ENCODE data around the gene FOXP1.

Gene FOXP1

DNA sequence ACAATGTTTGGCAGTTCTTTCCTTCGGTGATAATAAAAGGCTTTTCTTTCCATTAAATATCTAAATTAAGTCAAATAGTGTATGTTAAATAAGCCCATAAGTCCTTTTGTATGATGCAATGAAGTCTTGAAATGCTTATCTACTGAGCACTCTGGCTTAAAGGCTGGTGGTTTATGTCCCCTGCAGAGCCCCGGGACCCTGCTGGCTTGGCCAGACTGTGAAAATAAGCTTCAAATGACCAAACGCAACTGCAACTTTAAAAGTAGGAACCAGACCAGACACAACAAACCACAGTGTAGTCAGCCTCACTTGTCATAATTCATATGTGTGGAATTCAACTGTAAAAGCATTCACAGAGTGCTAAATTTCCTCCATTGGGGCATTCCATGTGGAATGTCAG lies 72.5 kb downstream of the FOXP1 start:
- in situ Hi-C loops (cut with MboI; ENCODE audit: low sequenced_read_pairs): no loop called here

DNA sequence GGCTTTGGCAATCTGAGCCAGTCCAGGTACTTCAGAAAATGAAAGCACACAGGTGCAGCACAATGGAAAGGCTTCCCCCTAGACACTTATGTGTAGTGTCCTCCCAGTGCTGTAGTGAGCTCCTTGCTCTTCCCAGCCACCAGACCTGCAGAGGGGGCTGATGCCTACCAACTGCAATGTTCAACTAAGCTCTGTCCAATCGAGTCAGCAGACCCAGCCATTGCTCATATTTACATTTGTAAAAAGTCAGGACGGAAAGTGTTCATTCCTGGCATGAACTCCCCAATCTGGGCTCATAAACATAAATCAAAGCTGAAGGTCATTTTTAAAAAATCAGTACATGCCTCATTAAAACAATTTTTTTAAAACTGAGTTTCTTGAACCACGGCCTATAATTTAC lies 73.0 kb downstream of the FOXP1 start:
- in situ Hi-C loops (cut with MboI; ENCODE audit: low sequenced_read_pairs): no loop called here

DNA sequence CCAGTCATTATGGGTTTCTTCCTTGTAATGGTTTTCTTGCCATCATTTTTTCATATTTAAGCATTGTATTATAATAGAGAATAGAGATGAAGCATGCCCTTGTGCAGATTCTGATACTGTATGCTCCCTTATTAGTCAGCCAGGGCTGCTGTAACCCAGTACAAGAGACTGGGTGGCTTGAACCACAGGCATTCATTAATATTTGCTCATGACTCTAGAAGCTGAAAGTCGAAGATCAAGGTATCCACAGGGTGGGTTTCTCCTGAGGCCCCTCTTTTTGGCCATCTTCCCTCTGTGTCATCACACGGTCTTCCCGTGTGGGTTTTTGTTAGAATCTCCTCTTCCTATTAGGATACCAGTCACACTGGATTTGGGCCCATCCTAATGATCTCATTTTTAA lies 74.5 kb downstream of the FOXP1 start:
- in situ Hi-C loops (cut with MboI; ENCODE audit: low sequenced_read_pairs): no loop called here

DNA sequence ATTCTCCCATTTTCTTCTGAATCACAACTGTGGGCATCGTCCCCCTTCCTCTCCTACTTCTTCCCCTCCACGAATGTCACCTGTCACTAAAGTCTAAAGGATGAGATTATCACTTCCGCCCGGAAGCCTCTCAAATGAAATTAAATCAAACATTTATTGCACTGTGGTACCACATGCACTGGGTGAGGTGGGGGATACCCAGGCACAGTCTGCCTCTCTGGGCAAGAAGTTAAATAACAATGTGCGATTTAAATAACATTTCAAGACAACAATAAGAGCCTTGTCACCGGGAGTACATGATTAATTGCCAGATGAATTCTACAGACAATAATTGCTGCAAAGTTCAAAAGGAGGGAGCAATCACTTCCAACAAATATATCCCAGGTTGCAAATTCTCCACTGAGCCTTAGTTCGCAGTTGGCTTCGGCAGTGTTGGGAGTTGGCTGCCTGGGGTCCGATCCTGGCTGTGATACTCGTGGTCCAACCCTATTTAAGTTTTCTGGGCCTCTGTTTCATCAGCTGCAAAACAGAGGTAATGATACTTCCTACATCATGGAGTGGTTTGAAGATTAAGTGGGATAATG lies 77.7 kb downstream of the FOXP1 start:
- in situ Hi-C loops (cut with MboI; ENCODE audit: low sequenced_read_pairs): no loop called here

DNA sequence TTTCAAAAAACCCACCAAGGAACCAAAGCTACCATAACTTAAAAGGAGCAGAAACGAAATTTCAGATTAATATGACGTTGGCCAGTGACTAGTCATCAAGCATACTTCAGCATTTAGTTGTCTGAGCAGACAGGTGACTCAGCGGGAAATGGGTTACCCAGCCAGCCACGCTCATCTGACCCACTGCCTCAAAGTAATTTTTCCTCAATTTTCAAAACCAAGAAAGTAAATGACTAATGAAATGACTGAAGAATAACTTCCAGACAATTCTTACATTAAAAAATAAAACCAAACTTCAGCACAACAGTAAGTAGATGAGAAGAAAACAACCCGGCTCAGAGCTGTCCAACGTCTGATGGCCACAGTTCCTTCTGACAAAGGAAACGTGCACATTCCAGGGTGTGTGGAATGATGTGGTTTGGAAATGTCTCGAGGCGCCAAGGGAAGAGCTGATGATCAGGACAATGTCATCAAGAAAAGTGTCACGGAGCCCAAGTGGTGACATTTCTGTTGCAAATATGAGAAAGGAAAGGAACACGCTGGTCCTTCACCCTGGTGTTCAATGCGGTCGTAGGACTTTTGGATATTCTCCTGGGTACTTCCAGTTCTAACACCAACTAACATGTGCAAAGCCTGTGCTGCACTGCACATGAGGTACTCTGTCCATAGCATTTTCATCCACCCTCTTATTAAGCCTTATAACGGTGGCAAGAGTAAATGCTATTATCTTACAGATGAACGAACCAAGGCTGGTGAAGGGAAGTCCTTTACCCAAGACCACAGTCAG lies 79.1 kb downstream of the FOXP1 start:
- in situ Hi-C loops (cut with MboI; ENCODE audit: low sequenced_read_pairs): no loop called here

DNA sequence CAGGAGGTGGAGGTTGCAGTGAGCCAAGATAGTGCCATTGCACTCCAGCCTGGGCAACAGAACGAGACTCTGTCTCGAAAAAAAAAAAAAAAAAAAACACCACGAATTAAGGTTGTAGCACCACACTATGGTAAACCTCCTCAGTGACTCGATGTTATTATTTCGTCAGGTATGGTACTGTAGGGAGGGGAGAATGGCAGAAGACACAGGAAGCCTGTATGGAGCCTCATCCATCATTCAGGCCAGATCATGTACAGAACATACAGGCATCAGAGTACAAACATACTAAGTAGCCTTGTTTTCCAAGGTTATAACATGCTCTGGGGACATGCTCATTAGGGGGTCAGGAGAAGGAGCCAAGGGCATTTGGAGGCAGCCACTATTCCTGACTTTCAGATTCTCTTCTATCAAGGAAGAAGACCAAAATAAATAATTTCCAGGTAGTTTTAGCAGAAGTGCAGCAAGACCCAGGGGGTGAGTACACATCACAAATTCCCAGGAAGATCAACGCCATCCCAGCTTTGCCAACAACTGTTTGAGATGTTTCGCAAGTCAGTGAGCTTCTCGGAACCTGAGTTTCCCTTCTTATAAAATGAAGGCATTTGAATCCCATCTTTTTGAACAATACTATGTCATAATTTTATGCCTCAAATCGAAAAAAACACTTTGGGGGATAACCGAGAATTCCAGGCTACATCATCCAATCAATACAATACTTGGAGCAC lies 79.8 kb downstream of the FOXP1 start:
- in situ Hi-C loops (cut with MboI; ENCODE audit: low sequenced_read_pairs): no loop called here

DNA sequence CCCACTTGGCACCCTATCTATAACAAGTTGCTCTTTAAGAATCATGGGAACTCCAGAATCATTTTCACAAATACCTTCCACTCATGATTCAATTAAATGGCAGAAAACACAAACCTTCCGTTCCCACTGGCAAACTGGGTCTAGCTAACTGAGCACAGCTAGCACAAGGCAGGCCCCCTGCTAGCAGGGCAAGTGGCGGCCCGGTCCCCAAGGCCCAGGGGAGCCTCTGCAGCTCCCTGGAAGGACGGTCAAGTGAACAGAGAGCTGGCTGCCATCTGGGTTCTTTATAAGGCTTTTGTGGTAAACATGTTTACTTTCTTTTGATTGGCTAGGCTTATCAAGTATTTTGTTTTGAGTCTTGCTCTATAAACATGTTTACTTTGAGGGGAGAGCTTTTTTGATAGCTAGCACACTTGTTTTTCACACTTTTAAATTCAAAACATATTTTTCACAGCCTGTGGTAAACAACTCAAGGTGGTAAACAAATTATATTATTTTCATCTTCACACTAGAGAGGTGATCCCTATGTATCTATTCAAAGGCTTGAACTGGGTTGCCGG lies 81.4 kb downstream of the FOXP1 start:
- in situ Hi-C loops (cut with MboI; ENCODE audit: low sequenced_read_pairs): no loop called here

DNA sequence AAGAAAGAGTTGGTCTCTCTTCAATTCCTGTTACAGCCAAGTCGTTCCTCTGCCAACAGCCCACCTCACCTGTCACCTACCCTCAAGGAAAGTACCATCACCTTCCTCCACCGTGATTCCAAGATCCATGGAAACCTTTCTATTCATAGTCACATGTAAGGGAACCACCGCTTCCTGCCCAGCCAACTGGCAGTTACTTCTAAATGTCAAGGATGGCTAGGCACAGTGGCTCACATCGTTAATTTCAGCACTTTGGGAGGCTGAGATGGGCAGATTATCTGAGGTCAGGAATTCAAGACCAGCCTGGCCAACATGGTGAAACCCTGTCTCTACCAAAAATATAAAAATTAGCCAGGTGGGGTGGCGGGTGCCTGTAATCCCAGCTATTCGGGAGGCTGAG lies 82.8 kb downstream of the FOXP1 start:
- in situ Hi-C loops (cut with MboI; ENCODE audit: low sequenced_read_pairs): no loop called here

DNA sequence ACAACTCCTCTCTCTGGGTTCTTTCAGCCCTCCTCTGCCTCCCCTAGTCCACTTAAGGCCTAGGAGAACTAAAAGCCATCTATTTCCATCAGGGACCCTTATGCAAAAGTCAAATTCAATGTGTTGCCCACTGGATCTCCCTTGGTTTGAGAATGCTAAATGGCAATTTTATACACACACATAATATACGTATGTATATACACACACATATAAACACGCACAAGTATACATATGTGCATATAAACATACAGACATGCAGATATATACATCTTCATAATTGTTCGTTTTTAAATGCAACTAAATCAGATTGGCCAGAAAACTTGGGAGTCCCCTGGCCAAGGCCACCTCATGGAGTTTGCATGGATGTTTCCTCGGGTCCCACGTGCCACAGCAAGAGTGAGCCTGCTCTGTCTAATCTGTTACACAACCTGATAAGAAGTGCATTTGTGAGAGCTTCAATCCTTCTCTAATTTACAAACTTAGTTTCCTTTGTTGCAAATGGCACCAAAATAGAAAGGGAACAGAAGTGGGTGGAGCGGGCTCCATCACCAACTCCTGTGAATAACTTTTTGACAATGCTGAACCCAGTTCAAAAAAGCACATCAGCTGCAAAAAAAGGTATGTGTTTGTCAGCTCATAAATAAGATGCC lies 84.2 kb downstream of the FOXP1 start:
- in situ Hi-C loops (cut with MboI; ENCODE audit: low sequenced_read_pairs): no loop called here

DNA sequence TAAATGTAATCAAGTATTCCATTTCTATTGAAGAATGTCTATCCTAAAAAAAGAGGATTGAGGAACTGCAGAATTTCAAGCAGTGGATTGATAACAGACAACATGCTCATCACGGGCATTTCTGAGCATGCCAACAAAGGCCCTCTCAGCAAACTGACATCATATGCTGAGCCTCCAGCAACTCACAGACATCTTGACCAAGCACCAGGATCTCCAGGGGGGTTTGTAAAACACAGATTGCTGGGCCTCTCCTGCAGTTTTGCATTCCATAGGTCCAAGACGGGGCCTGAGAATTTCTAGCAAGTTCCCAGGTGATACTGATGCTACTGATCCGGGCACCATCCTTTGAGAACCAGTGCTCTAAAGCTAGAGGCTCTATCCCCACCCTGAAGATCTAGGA lies 85.0 kb downstream of the FOXP1 start:
- in situ Hi-C loops (cut with MboI; ENCODE audit: low sequenced_read_pairs): no loop called here

DNA sequence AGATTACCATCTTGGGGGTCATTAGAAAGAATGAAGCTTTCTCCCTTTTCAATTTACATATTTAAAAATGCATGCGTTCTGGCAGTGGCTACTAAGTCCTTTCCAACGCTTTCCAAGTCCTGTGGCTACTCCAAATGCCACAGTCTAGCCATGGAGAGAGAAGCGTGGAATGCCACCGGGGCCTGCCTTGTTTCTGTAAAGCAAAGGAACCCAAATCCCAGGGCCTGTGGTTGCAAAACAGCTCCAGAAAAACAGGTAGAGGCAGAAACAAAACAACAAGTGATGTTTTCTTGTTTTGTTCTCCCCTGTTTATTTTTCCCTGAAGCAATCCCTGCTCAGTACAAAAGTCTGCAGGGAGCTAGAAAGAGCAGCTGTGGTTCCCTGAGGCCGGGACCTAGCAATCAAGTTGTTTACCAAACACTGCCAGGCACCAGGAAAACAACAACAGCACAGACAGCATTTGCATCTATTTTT lies 85.5 kb downstream of the FOXP1 start:
- in situ Hi-C loops (cut with MboI; ENCODE audit: low sequenced_read_pairs): no loop called here

DNA sequence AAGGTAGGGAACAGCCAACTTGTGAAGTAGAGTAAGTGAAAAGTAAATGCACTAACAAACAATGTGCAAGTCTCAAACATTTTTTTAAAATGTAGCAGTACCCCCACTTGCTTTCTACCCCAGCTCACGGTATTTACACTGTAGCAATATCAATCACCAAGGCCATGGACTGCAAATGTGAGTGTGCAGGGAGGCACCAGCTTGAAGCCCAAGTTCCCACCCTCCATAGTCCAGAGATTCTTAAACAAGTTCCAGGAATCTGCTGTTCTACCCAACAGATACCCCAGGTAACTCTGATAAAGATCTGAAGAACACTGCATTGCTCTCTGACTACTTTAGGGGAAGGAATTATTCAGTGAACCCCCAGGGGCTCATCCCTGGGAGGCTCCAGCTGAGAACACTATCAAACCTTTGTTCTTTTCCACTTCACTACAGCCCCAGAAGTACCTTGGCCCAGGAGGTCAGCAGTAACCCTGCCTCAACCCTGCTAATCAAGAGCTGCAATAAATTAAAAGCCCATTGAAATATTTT lies 86.1 kb downstream of the FOXP1 start:
- in situ Hi-C loops (cut with MboI; ENCODE audit: low sequenced_read_pairs): no loop called here

DNA sequence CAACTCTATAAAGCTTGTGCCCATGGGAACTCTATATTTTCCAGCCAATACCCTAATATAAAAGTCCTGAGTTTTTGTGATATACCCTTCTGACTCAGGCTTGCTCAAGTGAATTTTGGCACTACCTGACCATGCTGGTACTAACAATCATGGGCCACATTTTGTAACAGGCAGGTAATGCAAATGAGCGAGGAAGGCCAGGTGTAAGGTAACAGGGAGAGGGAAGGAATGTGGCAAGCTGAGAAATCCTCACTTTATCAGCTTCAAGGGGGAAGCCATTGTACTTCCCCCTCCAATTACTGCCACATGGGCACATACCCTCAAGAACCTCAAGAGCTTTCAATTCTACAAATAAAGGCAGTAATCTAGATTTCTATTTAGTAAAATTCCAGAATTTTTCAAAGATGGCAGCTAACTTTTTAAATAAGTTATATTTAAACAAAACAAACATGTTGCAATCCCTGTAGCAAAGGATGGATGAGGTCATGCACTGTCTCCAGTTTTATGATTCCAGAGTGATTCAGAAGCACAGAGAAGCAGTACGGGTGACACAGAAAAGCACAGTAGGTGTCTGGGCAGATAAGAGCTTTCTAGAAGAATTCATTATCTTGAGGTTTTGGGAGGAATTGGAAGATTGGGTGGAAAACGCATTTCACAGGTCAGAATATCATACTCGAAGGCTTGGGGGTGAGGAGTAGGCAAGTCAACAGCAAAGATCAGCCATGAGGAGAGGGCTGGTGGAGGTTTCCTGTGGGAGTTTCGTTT lies 87.6 kb downstream of the FOXP1 start:
- in situ Hi-C loops (cut with MboI; ENCODE audit: low sequenced_read_pairs): no loop called here

DNA sequence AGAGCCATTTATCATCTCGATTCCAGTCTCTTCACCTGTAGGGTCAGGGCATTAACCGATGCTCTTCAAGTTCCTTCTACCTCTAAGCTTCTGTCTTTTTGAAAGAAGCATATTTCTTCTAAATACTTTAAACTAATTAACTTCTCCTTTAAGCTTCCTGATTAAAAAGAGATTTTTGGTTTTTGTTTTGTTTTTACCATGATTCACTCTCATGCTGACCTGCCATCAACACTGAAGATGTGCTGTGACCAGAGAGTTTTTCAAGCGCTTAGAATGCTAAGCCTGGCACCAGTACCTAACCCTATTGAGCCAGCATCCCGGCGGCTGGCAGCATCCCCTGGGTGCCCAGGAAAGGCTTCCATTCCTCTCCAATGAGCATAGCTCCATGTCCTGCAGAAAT lies 89.3 kb downstream of the FOXP1 start:
- in situ Hi-C loops (cut with MboI; ENCODE audit: low sequenced_read_pairs): no loop called here

DNA sequence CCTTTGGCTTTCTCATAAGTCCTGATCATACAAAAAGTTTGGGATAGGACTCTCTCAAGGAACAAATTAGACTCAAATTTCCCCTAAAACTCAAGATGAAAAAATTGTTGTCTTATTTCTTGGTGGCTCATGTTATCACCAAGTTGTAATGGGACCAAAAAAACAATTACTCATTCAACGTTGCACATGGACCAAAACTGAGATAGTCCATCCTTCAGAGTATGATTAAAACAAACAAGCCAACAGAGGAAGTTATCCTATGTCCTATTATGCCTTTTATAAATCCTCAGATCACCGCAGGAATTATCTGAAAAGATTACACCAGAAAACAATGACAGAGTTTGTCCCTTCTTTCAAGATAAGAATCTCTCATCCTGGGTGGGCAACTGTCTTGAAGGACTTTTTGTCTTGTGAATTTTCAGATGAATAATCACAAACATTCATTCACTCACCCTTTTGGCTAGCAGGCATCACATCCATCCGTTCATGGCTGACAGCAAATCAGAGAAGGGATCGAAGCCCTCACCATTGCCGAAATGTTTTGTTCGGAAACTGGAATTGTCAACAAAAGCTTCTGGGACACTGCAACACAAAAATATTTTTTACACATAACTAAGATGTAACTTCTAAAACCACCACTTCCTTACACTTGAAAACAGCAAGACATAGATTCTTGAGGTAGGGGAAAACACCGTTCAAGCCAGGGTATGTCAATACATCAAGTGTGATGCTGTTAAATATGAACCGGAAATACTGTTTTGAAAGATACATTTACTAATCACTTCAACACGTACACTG lies 90.4 kb downstream of the FOXP1 start:
- in situ Hi-C loops (cut with MboI; ENCODE audit: low sequenced_read_pairs): no loop called here

DNA sequence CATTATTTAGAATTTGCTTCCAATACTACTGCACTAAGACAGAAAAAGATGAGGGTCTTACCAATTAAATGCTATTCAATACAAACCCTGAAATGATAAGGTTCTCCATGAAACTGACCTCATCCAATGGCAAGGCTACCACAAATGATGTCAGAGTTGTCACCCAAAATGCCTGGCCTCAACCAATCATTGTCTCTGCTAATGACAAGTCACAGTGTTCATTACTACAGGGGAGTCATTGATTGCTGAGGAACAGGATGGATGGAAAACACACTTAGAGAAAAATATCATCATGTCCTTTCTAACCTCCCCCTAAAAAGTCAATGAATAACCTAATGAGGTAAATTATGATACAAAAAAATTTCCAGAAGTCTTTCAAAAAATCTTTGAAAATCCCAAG lies 91.0 kb downstream of the FOXP1 start:
- in situ Hi-C loops (cut with MboI; ENCODE audit: low sequenced_read_pairs): no loop called here

DNA sequence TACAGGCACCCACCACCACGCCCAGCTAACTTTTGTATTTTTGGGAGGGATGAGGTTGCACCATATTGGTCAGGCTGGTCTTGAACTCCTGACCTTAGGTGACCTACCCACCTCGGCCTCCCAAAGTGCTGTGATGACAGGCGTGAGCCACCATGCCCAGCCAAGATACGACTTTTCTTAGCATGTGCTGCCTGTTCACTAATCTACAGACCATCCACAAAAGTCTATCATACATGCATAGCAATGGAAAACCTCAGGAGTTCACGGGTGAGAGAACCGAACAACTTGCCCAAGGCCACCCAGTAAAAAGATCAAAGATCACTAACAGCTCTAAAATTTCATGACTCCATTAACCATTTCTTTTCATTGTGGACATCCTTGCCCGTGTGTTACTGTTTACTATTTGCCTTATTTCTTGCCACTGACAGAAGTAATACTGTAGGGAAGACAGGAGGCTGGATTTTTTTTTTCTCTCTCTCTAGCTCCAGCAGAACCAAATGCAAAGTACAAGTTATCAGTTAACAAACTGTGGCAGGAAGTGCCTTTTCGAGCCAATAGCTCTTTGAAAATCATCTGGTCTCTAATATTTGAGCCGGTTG lies 92.3 kb downstream of the FOXP1 start:
- in situ Hi-C loops (cut with MboI; ENCODE audit: low sequenced_read_pairs): no loop called here

DNA sequence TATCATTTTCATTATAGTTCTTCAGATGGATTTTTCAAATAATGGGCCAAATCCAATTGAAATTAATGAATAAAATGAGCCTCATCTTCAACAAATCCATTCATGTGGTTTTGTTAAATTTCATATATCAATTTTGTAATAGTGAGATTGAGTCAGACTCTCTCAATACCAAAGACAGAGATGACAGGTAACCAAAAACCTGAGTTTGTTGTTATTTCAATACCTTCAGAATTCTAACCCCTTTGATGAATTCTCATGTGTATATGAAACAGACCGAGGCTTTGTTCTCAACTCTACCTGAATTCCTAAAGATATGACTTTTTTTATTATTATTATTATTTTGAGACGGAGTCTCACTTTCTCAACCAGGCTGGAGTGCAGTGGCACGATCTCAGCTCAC lies 92.8 kb downstream of the FOXP1 start:
- in situ Hi-C loops (cut with MboI; ENCODE audit: low sequenced_read_pairs): no loop called here

DNA sequence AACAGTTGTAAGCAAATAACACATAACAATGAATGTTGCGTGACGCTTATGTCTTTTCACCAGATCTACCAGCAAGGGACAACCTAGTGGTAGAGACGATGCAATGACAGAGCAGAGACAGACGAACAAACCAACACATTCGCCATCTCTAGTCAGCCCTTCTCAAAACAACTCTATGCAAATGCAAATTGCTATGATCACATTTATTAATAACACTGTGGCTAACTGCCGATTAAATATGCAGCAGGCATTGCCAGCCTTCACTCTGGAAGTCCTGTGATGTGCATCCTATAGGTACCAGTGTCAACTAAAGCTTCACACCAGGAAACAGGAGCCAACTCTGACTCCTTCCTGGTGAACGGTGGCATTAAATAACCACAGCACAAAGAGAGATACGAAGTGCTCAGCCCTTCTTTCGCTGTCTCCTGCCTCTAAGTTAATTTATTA lies 94.2 kb downstream of the FOXP1 start:
- in situ Hi-C loops (cut with MboI; ENCODE audit: low sequenced_read_pairs): no loop called here
